DOHH2 (cell line): ENCODE measurements around the gene ID2.

ENCODE experiments used
- H3F3A ChIP-seq: fragments of 200-600 bp; sonication (generic), shearing (Covaris generic); 2 replicates; pipeline ENCODE4 v1.6.0; 2016; ENCODE audit warnings: antibody characterized with exemption, mild to moderate bottlenecking; ENCODE audit not compliant: control insufficient read depth, insufficient read depth
- H3K27ac ChIP-seq: fragments of 200-600 bp; sonication (generic); 2 replicates; pipeline ENCODE4 v1.5.1; 2014; ENCODE audit warnings: low read depth, mild to moderate bottlenecking, low read length, moderate library complexity
- H3K27me3 ChIP-seq: fragments of 200-600 bp; sonication (generic); 2 replicates; pipeline ENCODE4 v1.6.1; 2014; ENCODE audit warnings: mild to moderate bottlenecking, low read length, mixed read lengths; ENCODE audit not compliant: control insufficient read depth
- H3K36me3 ChIP-seq: fragments of 200-600 bp; sonication (generic); 2 replicates; pipeline ENCODE4 v1.6.1; 2014; ENCODE audit warnings: mild to moderate bottlenecking, low read length, moderate library complexity, mixed read lengths; ENCODE audit not compliant: control insufficient read depth
- H3K4me1 ChIP-seq: fragments of 200-600 bp; sonication (generic); 2 replicates; pipeline ENCODE4 v1.6.1; 2014; ENCODE audit warnings: mild to moderate bottlenecking, low read length, mixed read lengths; ENCODE audit not compliant: control insufficient read depth
- H3K4me2 ChIP-seq: fragments of 200-600 bp; sonication (generic); 2 replicates; pipeline ENCODE4 v1.6.0; 2014; ENCODE audit warnings: mild to moderate bottlenecking, low read length, moderate library complexity
- H3K4me3 ChIP-seq: fragments of 200-600 bp; sonication (generic); 2 replicates; pipeline ENCODE4 v1.5.1; 2014; ENCODE audit warnings: mild to moderate bottlenecking, low read length, mixed read lengths
- H3K79me2 ChIP-seq: fragments of 200-600 bp; sonication (generic); 2 replicates; pipeline ENCODE4 v1.6.1; 2014; ENCODE audit warnings: mild to moderate bottlenecking, low read length, mixed read lengths; ENCODE audit not compliant: control insufficient read depth
- H3K9me2 ChIP-seq: fragments of 200-600 bp; sonication (generic); replicated peaks from 2 replicates; pipeline ENCODE4 v1.6.1; 2014; ENCODE audit warnings: mild to moderate bottlenecking, low read length, mixed read lengths; ENCODE audit not compliant: control insufficient read depth
- H3K9me3 ChIP-seq: fragments of 200-600 bp; sonication (generic); 2 replicates; pipeline ENCODE4 v1.6.1; 2014; ENCODE audit warnings: antibody characterized with exemption, low read length, mixed read lengths; ENCODE audit not compliant: control insufficient read depth, insufficient read depth
- H4K20me1 ChIP-seq: fragments of 200-600 bp; sonication (generic); 2 replicates; pipeline ENCODE4 v1.6.0; 2014; ENCODE audit warnings: low read depth, mild to moderate bottlenecking, antibody characterized with exemption, low read length, moderate library complexity; ENCODE audit not compliant: control insufficient read depth, insufficient read depth
- EZH2phosphoT487 ChIP-seq: fragments of 200-600 bp; sonication (generic); IDR thresholded peaks from 2 replicates; pipeline ENCODE4 v1.6.1; 2017; ENCODE audit warnings: borderline replicate concordance, mild to moderate bottlenecking, antibody characterized with exemption, low read length, moderate library complexity, mixed read lengths
- TF ChIP-seq, protein P1 (sequence below): fragments of 200-600 bp; sonication (generic); IDR thresholded peaks from one replicate; pipeline ENCODE4 v1.5.1; 2014; ENCODE audit warnings: antibody characterized with exemption, mild to moderate bottlenecking, low read depth, low read length; ENCODE audit not compliant: poor library complexity, severe bottlenecking

Gene ID2

DNA sequence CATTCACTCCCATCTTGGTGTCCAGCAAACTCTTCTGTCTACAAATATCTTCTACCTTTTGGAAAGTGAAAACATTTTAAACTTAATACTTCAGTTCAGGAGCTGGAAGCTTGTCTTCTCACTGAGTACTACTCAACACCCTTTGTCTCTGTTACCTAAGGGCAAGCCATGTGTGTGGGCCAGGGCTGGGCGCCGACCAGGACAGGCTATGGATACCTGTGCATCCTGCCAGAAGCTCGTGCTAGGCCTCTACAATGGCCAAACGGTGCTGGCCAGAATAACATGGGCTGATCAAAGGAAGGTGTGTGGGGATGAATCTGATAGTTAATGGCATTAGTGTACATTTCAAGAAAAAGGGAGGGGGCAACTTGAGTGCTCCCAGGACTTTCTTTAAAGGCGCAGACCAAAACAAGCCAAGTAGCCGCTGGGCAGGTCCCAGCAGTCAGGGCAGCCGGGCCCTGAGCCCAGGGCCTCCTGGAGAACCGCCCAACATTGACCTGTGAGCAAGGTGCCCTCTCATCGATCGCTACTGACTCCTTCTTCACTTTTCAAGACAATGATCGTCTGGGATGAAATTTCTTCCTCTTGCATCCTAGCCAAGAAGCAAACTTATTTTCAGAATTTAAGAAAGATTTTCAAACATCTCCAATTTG lies 29.0 kb upstream of the ID2 start:
- H3K9me2 ChIP-seq = no peaks in the 10 kb centered on the region
- H3K4me1 ChIP-seq = peaks cover 8% of the 10 kb centered on the region
- H3K4me2 ChIP-seq = no peak overlapping the region
- no peak overlapping the region for H3K27ac ChIP-seq
- H3K4me3 ChIP-seq = no peak overlapping the region
- H3K79me2 ChIP-seq = no peaks in the 10 kb centered on the region
- H3K27me3 ChIP-seq = no peaks in the 10 kb centered on the region
- TF ChIP-seq EZH2phosphoT487 = no peak
- TF ChIP-seq, protein P1, sequence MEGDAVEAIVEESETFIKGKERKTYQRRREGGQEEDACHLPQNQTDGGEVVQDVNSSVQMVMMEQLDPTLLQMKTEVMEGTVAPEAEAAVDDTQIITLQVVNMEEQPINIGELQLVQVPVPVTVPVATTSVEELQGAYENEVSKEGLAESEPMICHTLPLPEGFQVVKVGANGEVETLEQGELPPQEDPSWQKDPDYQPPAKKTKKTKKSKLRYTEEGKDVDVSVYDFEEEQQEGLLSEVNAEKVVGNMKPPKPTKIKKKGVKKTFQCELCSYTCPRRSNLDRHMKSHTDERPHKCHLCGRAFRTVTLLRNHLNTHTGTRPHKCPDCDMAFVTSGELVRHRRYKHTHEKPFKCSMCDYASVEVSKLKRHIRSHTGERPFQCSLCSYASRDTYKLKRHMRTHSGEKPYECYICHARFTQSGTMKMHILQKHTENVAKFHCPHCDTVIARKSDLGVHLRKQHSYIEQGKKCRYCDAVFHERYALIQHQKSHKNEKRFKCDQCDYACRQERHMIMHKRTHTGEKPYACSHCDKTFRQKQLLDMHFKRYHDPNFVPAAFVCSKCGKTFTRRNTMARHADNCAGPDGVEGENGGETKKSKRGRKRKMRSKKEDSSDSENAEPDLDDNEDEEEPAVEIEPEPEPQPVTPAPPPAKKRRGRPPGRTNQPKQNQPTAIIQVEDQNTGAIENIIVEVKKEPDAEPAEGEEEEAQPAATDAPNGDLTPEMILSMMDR = no peak
- no peaks in the 10 kb centered on the region for H4K20me1 ChIP-seq
- no peaks in the 10 kb centered on the region; the same call in 1 of the 2 replicates for H3F3A ChIP-seq
- peaks cover 8% of the 10 kb centered on the region; the same call in 1 of the 2 replicates for H3K9me3 ChIP-seq
- H3K36me3 ChIP-seq = no peaks in the 10 kb centered on the region

- Histone ChIP-seq H3F3A (no peaks in the 10 kb centered on the region; the same call in 1 of the 2 replicates), H3K27ac (no peak overlapping the region), H4K20me1 (no peaks in the 10 kb centered on the region), H3K9me3 (peaks cover 2% of the 10 kb centered on the region; the same call in 1 of the 2 replicates), H3K4me3 (no peak overlapping the region), H3K79me2 (no peaks in the 10 kb centered on the region), H3K4me1 (peaks cover 8% of the 10 kb centered on the region), H3K27me3 (no peaks in the 10 kb centered on the region), H3K4me2 (no peak overlapping the region), H3K36me3 (no peaks in the 10 kb centered on the region), H3K9me2 (no peaks in the 10 kb centered on the region)
- no peak for TF ChIP-seq EZH2phosphoT487
- TF ChIP-seq, protein P1 = no peak
Measured at GRCh38 chr2:8653485-8653884, 28.4 kb upstream of the ID2 start.

- no peaks in the 10 kb centered on the region for H3K9me2 ChIP-seq
- H3K4me2 ChIP-seq = no peak overlapping the region
Measured at GRCh38 chr2:8654041-8654440, 27.8 kb upstream of the ID2 start.

More at GRCh38 chr2:8654041-8654440, 27.8 kb upstream of the ID2 start:
- no peak overlapping the region for H3K27ac ChIP-seq
- no peak overlapping the region for H3K4me3 ChIP-seq
- no peaks in the 10 kb centered on the region; the same call in 1 of the 2 replicates for H3F3A ChIP-seq
- TF ChIP-seq EZH2phosphoT487 = no peak
- TF ChIP-seq, protein P1 = no peak
- no peaks in the 10 kb centered on the region for H3K79me2 ChIP-seq
- no peaks in the 10 kb centered on the region for H4K20me1 ChIP-seq
- H3K27me3 ChIP-seq = no peaks in the 10 kb centered on the region
- H3K4me1 ChIP-seq = peaks cover 8% of the 10 kb centered on the region
- H3K36me3 ChIP-seq = no peaks in the 10 kb centered on the region
- H3K9me3 ChIP-seq = no peaks in the 10 kb centered on the region
